HG03175 (cell line): ENCODE results near the gene NOX5.

Experiments used
- ATAC-seq: cut with Tn5 transposase; IDR thresholded peaks from one replicate; pipeline ENCODE4 v1.9.1; 2021; ENCODE audit warnings: mild to moderate bottlenecking, moderate library complexity; ENCODE audit not compliant: unreplicated experiment

The NOX5 gene

GRCh38 chr15:69080295-69081248 is 66.1 kb downstream of the NOX5 start:
- no peak for ATAC-seq

DNA sequence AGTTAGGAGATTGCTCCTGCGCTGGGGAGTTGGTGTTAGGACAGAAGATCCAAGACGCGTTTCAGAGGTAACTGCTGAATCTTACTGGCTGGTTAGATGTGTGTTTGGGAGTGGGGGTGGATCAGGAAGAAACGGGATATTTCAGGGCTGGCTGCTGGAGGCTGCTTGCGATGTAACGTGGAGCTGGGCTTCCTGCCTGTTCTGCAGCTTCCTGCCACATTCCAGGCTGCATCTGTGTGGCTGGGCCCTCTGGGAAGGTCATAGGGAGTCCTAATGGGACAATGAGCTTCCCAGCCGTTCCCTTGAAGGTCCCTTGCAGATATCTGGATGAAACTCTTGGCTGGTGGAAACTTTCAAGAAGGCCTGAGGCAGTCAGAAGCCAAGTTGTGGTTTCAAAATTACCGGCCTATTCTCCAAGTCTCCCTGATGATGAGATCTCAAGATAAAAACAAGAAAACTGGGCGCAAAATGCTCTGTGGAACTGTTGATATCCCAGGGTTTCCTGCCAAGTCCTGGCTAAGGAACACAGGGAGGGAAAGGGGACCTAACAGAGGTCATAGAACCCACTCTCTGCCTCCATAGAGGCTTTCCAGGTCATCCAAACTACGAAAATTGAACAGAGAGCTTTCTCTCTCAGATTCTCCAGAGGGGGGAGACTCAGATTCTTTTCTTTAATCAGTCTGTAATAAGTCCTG is 67.0 kb downstream of the NOX5 start:
- no peak for ATAC-seq

- no peak for ATAC-seq
Measured at GRCh38 chr15:69082021-69082502, 67.6 kb downstream of the NOX5 start.

DNA sequence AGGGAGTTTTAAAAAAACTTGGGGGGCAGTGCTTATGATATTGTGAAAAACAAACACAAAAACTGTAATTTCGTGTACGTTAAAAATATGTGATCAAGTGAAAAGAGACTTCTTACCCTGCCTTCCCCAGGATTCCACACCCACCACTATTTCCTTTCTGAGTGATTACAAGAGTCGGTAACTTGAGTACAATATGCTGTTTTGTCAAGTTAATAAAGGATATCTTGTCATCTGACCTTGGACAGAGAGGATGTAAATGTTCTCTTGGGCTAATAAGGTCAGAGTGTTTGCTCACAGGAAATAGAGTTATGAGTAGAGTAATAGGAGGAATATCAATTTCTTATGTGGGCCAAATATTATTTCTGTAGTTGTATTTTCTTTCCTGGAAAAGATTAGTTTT is 68.1 kb downstream of the NOX5 start:
- no peak for ATAC-seq

GRCh38 chr15:69084404-69085030 is 70.0 kb downstream of the NOX5 start:
- no peak for ATAC-seq

DNA sequence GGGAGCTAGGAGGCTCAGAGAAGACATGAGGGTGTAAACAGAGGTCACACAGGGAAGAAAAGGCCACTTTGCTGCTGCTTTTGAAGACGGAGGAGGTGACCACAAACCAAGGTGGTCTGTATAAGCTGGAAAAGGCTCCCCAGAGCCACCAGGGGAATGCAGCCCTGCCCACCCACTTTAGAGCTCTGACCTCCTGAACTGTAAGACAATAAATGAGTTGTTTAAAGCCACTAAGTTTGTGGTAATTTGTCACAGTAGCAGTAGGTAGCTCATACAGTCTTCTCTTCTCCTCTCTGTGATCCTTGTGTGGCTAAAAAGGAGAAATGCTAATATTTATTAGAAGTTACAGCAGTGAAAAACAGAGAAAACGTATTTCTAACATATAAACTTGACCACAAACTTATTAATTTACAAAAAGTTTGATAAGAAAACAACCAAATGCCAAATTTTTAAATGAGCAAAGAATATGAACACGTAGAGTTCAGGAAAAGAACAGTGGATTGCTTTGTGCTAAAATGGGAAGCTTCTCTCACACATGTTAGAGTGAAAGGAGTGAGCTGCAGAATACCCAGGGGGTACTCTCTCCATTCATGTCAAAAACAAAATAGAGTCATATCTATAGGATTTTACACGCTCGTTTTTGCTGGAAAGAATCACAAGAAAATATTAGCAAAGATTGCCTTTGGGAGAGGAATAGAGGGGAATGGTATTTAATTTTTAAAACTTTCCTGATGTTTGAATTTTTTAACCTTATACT is 71.0 kb downstream of the NOX5 start:
- no peak for ATAC-seq

- ATAC-seq = no peak
Measured at GRCh38 chr15:69086427-69087204, 72.1 kb downstream of the NOX5 start.

DNA sequence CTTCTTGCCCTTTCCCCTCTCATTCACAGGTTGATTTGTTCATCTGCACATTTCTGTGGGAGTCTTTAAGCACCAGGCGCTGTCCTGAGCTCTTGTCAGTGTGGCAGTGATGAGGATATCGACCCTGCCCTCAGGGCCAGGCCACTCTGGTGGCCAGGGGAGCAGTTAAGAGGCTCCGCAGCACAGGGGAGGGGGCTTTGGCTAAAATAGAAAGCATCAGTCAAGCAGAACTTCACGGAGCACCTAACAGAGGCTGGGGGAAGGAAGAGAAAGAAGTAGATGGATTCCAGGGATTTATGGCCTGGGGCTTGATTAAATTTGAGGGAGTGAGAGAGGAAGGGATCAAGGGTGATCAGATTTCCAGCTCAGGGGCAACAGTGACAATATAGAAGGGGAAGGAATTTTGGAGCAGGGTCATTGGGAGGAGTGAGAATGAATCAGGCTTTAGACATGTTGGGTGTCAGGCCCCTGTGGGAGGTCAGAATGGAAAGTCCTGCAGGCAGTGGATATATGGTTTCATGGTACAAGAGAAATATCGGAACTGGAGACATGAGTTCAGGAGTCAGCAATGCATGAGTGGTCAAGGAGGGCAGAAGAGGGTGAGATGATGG is 73.0 kb downstream of the NOX5 start:
- no peak for ATAC-seq

GRCh38 chr15:69088300-69088965 is 73.9 kb downstream of the NOX5 start:
- no peak for ATAC-seq

DNA sequence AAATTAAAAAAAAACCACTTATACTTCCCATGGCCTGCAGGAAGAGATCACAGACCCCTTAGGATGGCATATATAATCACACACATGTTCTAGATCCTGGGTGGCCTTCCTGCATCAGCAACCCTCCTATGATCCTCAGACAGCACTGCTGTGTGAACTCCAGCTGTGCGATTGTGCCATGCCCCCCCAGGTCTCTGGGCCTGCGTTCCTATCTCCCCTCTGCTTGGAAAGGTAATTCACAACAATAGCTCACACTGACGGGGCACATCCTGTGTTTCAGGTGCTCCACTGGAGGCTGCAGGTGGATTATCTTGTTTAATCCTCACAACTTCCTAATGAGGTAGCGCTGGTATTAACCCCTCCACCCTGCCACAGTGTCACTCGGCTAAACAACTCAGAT is 74.8 kb downstream of the NOX5 start:
- ATAC-seq = no peak

- ATAC-seq = no peak
Measured at GRCh38 chr15:69090197-69090948, 75.9 kb downstream of the NOX5 start.

DNA sequence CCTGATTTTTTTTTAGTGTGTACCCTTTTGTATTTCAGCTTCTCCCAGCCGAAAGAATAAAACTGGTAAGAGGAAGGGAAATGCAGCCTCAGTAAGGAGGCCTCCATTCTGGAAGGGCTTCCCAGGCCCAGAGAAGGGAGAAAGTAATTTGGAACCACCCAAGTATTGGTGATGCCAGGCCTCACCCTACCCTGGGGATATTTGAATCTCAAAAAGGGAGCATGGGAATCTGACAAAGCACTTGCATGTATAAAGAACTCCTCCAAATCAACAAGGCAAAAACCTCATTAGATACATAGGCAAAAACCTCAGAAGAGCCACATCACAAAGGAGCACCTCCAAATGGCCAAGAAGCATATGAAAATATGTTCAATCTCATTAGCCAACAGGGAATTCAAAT is 77.2 kb downstream of the NOX5 start:
- ATAC-seq = no peak

DNA sequence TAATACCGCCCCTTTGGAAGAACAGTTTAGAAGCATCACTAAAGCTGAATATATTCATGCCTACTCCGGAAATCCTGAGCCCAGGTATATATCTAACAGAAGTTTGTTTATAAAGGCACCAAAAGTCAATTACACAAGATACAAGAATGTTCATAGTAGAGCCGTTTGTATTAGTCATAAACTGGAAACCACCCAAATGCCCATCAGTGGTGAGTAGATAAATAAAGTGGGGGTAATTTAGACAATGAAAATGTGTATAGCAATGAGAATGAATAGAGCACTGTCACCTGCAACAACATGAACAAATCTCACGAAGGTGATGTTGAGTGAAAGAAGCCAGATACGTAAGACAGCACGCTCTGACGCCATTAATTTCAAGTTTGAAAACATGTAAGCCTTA is 77.7 kb downstream of the NOX5 start:
- no peak for ATAC-seq

DNA sequence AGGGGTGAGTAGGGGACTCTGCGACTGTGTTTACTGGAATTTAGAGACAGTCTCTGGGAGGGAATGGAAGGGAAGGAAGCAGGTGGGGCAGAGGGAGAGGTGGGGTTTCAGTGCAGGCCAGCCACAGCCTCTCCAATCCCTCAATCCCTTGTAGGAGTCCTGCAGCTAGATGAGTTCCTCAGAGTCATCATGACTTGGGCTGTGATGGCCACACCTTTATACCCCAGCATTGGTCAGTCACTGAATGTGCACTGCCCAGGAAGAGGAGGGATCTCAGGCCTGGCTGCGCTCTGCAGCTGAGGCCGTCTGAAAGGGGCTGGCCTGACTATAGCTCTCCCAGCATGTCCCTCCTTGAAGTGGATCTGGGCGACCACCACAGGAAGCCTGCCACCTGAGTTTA is 78.6 kb downstream of the NOX5 start:
- no peak for ATAC-seq

DNA sequence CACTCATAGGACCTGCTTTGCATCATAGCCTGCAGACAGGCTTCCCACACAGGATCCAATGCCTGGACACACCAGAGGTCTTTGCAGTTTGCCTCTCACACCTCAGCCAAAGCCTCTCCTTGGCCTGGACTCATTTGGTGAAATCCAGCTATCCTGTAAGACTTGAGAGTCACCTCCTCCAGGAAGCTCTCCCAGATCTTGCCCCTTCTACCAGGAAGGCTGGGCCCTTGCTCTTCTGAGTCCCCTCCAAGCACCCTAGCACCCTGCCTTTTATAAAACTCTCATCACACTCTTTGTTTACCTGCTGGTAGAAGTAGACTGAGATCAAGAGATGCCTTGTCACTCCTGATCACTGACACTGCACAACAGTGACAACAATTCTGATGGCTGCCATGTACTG is 79.1 kb downstream of the NOX5 start:
- ATAC-seq = no peak

GRCh38 chr15:69094124-69094921 is 79.8 kb downstream of the NOX5 start:
- no peak for ATAC-seq

- no peak for ATAC-seq
Measured at GRCh38 chr15:69095274-69095673, 80.8 kb downstream of the NOX5 start.

- no peak for ATAC-seq
Measured at GRCh38 chr15:69096196-69096595, 81.7 kb downstream of the NOX5 start.
